NB4 (cell line): ENCODE data around the gene AREL1.

Experiments used
- DNase-seq: peaks from one replicate; pipeline ENCODE4 v3.0.0; 2010; ENCODE audit warnings: low read depth
- H3K4me3 ChIP-seq: one replicate; pipeline ENCODE4 v1.5.1; 2011; ENCODE audit warnings: mild to moderate bottlenecking, low read depth, low read length, moderate library complexity
- CTCF ChIP-seq: IDR thresholded peaks from one replicate; pipeline ENCODE4 v1.5.1; 2012; ENCODE audit warnings: low read depth, low read length
- MYC ChIP-seq: IDR thresholded peaks from 2 replicates; pipeline ENCODE4 v1.6.1; 2011; ENCODE audit warnings: low read depth, low read length
- POLR2A ChIP-seq: IDR thresholded peaks from 2 replicates; pipeline ENCODE4 v1.6.1; 2011; ENCODE audit warnings: mild to moderate bottlenecking; ENCODE audit not compliant: insufficient read length; ENCODE audit errors: extremely low read depth
- TF ChIP-seq, protein P1 (sequence below): IDR thresholded peaks from 2 replicates; pipeline ENCODE4 v1.6.1; 2011; ENCODE audit warnings: low read depth, low read length

AREL1 gene

DNA sequence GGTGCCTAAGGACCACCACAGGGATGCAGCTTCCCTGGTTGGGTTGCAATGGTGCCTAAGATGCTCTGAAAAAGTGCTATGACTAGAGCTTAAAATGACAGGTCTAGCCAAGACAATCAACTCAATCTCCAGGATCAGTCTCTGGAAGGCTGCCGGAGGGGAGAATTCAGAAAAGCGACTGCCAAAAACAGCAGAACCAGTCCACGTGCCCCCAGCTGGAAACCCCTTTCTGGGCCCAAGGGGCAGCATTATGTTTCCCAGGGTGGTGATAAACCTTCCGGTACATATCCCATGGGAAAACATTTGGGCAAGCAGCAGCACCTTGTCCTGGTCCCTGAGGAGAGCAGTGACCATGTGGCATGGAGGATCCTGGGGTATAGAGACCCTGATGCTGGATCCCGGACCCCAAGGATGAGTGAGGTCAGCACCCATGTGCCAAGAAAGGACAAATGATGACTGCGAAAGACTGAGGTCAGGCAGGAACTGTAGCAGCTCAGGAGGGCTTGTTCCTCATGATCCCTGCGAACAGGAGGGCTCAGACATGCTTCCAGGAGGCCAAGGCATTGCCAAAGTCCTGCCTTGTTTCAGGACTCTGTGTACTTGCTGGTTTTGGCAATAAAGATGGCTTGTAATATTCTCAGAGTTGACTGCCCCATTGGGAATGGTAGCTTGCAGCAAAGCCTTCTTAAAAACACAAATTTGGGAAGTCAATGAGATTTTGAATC lies 51.0 kb downstream of the AREL1 start:
- no peak for TF ChIP-seq POLR2A
- TF ChIP-seq CTCF: no peak
- no peak for TF ChIP-seq MYC
- TF ChIP-seq, protein P1, sequence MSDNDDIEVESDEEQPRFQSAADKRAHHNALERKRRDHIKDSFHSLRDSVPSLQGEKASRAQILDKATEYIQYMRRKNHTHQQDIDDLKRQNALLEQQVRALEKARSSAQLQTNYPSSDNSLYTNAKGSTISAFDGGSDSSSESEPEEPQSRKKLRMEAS: no peak
- no peak for DNase-seq
- H3K4me3 ChIP-seq: no peak overlapping the region

GRCh38 chr14:74660863-74661262 lies 52.0 kb downstream of the AREL1 start:
- H3K4me3 ChIP-seq: no peak overlapping the region
- TF ChIP-seq POLR2A (no peak), CTCF (no peak), MYC (no peak)
- TF ChIP-seq, protein P1: no peak
- DNase-seq: no peak

DNA sequence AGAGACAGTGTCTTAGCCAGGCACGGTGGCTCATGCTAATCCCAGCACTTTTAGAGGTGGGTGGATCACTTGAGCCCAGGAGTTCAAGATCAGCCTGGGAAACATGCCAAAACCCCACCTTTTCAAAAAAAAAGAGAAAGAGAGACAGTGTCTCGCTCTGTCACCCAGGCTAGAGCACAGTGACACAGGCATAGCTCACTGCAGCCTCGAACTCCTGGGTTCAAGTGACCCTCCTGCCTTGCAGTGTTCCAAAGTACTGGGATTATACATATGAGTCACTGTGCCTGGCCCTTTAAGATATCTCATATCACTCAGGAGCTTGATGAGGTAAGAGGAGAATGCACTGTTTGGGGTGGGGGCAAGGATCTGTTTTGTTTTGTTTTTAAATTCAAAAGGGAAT lies 52.7 kb downstream of the AREL1 start:
- no peak overlapping the region for H3K4me3 ChIP-seq
- TF ChIP-seq, protein P1: no peak
- no peak for TF ChIP-seq POLR2A
- TF ChIP-seq MYC: no peak
- TF ChIP-seq CTCF: no peak
- DNase-seq: no peak

- no peak for DNase-seq
- TF ChIP-seq MYC: no peak
- TF ChIP-seq POLR2A: no peak
- no peak for TF ChIP-seq CTCF
- TF ChIP-seq, protein P1: no peak
- H3K4me3 ChIP-seq: no peak overlapping the region
Measured at GRCh38 chr14:74658535-74659131, 54.2 kb downstream of the AREL1 start.

DNA sequence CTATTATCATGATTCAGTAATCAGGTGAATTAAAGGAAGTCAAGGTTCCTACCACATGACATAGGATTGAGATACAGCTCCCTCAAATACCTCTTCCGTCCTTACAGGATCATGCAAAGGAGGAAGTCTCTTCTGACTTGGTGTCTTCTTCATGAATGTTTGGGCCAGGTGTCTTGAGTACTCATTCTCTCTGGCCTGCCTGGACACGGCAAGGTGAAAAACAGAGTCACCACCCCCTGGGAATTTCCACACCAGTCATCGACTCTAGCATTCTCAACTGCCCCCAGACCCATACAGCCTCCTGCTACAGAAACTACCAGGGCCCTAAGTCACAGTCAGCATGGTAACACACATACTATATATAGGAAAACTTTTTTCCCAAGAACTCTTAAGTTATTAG lies 55.9 kb downstream of the AREL1 start:
- H3K4me3 ChIP-seq: no peak overlapping the region
- DNase-seq: no peak
- TF ChIP-seq MYC (no peak), CTCF (no peak), POLR2A (no peak)
- TF ChIP-seq, protein P1: no peak
